Hepatic stellate cell (primary cell): ENCODE measurements around the gene PPP1R13B.
"Not testable (repeated sequence)": the region's sequence is repeated elsewhere in the genome, so short reads cannot be mapped to it uniquely, and the experiment has no call there.

Experiments used
- DNase-seq: peaks from one replicate; pipeline ENCODE4 v3.0.0; 2011; ENCODE audit warnings: low spot score

PPP1R13B gene

GRCh38 chr14:103861413-103862392 is 14.3 kb upstream of the PPP1R13B start:
- no peak for DNase-seq

GRCh38 chr14:103859416-103860202 is 12.2 kb upstream of the PPP1R13B start:
- DNase-seq = no peak

- DNase-seq = no peak
Measured at GRCh38 chr14:103858063-103858781, 10.8 kb upstream of the PPP1R13B start.

GRCh38 chr14:103857256-103857655 is 9.9 kb upstream of the PPP1R13B start:
- no peak for DNase-seq

- DNase-seq = no peak
Measured at GRCh38 chr14:103856607-103857006, 9.2 kb upstream of the PPP1R13B start.

GRCh38 chr14:103856105-103856504 is 8.7 kb upstream of the PPP1R13B start:
- no peak for DNase-seq

- no peak for DNase-seq
Measured at GRCh38 chr14:103855734-103856095, 8.3 kb upstream of the PPP1R13B start.

- no peak for DNase-seq
Measured at GRCh38 chr14:103854822-103855733, 7.7 kb upstream of the PPP1R13B start.

- no peak for DNase-seq
Measured at GRCh38 chr14:103854017-103854808, 6.8 kb upstream of the PPP1R13B start.

- DNase-seq = no peak
Measured at GRCh38 chr14:103849151-103849886, 1.9 kb upstream of the PPP1R13B start.

GRCh38 chr14:103848175-103849077 is 1.1 kb upstream of the PPP1R13B start:
- no peak for DNase-seq

- DNase-seq = no peak
Measured at GRCh38 chr14:103846543-103847450, 578 bp downstream of the PPP1R13B start.

- no peak for DNase-seq
Measured at GRCh38 chr14:103846097-103846496, 1.3 kb downstream of the PPP1R13B start.

GRCh38 chr14:103845327-103845726 is 2.0 kb downstream of the PPP1R13B start:
- DNase-seq = no peak

- not testable (repeated sequence) for DNase-seq
Measured at GRCh38 chr14:103841265-103841664, 6.1 kb downstream of the PPP1R13B start.

- DNase-seq = no peak
Measured at GRCh38 chr14:103840014-103840413, 7.4 kb downstream of the PPP1R13B start.

- no peak for DNase-seq
Measured at GRCh38 chr14:103839579-103839978, 7.8 kb downstream of the PPP1R13B start.

GRCh38 chr14:103838117-103838516 is 9.3 kb downstream of the PPP1R13B start:
- no peak for DNase-seq
